HEK293 (cell line): ENCODE results near the gene PCSK5.

Experiments
- CTCF ChIP-seq: fragments of 450-650 bp; formaldehyde crosslinking; IDR thresholded peaks from 2 replicates; pipeline ENCODE4 v1.5.1; 2016; ENCODE audit warnings: missing biosample characterization, missing genetic modification characterization
- HOXC10 ChIP-seq: sonication (generic); formaldehyde crosslinking; IDR thresholded peaks from 2 replicates; pipeline ENCODE4 v1.8.1; 2023; ENCODE audit warnings: mild to moderate bottlenecking, missing genetic modification reagents
- SP2 ChIP-seq: fragments of 450-650 bp; formaldehyde crosslinking; IDR thresholded peaks from 2 replicates; pipeline ENCODE4 v1.5.1; 2016; ENCODE audit warnings: missing biosample characterization, missing genetic modification characterization

- no peak for TF ChIP-seq HOXC10 (CRISPR knock-in tag)
- TF ChIP-seq SP2 (tag by site-specific recombination), result no peak
- no peak for TF ChIP-seq CTCF (tag by site-specific recombination)
Measured at GRCh38 chr9:75950998-75951397, 60.5 kb downstream of the PCSK5 start.
